Subcutaneous abdominal adipose tissue (tissue), 5 donors: ENCODE measurements around the gene CCDC8.
"Not testable (repeated sequence)": the region's sequence is repeated elsewhere in the genome, so short reads cannot be mapped to it uniquely, and the experiment has no call there.

ENCODE experiments used
- H3K27ac ChIP-seq: one replicate; pipeline ENCODE4 v1.7.0; 2013; ENCODE audit warnings: low read depth, mild to moderate bottlenecking, inconsistent platforms, low read length, moderate library complexity
- H3K27me3 ChIP-seq, 5 donors: one replicate each; pipeline ENCODE4 v1.7.0; 2013; ENCODE audit warnings: low read length in 5 of 5, inconsistent platforms in 1 of 5; ENCODE audit not compliant: control insufficient read depth in 5 of 5, insufficient read depth in 4 of 5
- H3K36me3 ChIP-seq, 5 donors: one replicate each; pipeline ENCODE4 v1.7.0; 2013; ENCODE audit warnings: low read length in 5 of 5; ENCODE audit not compliant: control insufficient read depth in 5 of 5, insufficient read depth in 5 of 5
- H3K4me1 ChIP-seq, 5 donors: one replicate each; pipeline ENCODE4 v1.7.0; 2013; ENCODE audit warnings: low read length in 5 of 5, mild to moderate bottlenecking in 3 of 5, moderate library complexity in 1 of 5; ENCODE audit not compliant: control insufficient read depth in 5 of 5, insufficient read depth in 5 of 5
- H3K4me3 ChIP-seq, 5 donors: one replicate each; pipeline ENCODE4 v1.7.0; 2013; ENCODE audit warnings: low read length in 5 of 5, low read depth in 1 of 5
- H3K9ac ChIP-seq, 5 donors: one replicate each; pipeline ENCODE4 v1.7.0; 2013; ENCODE audit warnings: low read length in 5 of 5, mild to moderate bottlenecking in 4 of 5, moderate library complexity in 3 of 5
- H3K9me3 ChIP-seq, 5 donors: one replicate each; pipeline ENCODE4 v1.7.0; 2013; ENCODE audit warnings: low read length in 5 of 5; ENCODE audit not compliant: control insufficient read depth in 5 of 5
- donor health status: healthy.
- donor health status: healthy.
- donor health status: healthy.
- donor health status: healthy.
- donor health status: healthy.

CCDC8 gene

DNA sequence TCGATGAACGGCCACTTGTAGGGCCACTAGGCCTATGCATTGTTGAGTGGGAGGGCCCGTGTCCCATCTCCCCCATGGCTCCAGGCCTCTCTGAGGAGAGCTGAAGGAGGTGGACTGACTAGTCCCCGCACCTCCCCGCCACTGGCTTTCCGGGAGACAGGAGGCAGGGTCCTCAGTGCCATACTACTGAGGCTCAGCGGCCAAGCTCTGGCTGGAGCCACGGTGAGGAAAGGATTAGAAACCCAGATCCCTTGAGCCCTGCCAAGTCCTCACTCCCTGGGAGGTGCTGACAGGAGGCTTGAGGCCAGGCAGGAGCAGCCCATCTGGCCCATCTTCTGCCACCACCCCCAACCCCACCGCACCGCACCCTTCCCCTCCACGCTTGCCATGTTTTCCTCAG, 29.0 kb downstream of the CCDC8 start:
- no peak overlapping the region for H3K4me3 ChIP-seq
- H3K27me3 ChIP-seq, result no peaks in the 10 kb centered on the region
- peaks cover 8 to 82% (median 65%) of the 10 kb centered on the region in 5 donors for H3K36me3 ChIP-seq
- H3K27ac ChIP-seq, result no peak overlapping the region
- peaks cover 0 to 5% (median 0%) of the 10 kb centered on the region in 5 donors for H3K4me1 ChIP-seq
- H3K9ac ChIP-seq, result no peak overlapping the region
- H3K9me3 ChIP-seq, result no peaks in the 10 kb centered on the region

DNA sequence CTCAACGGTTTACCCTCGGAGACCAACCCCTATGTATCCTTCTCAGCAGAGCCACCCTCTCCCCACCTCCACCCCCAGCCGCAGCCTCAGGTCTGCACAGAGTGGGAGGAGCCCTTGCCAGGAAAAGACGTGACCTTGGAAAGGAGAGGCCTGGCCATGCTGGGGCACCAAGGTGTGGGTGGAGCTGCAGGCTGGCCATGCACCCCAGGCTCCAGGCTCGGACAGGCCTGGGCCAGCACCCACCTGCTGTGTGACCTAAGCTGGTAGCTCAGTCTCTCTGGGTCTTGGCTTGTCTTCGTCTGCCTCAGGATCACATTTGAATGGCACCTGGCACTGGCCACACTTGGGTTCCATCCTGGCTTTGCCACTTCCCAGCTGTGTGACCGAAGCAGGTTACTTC, 29.5 kb downstream of the CCDC8 start:
- no peak overlapping the region for H3K27ac ChIP-seq
- H3K36me3 ChIP-seq, result peaks cover 8 to 80% (median 62%) of the 10 kb centered on the region in 5 donors

DNA sequence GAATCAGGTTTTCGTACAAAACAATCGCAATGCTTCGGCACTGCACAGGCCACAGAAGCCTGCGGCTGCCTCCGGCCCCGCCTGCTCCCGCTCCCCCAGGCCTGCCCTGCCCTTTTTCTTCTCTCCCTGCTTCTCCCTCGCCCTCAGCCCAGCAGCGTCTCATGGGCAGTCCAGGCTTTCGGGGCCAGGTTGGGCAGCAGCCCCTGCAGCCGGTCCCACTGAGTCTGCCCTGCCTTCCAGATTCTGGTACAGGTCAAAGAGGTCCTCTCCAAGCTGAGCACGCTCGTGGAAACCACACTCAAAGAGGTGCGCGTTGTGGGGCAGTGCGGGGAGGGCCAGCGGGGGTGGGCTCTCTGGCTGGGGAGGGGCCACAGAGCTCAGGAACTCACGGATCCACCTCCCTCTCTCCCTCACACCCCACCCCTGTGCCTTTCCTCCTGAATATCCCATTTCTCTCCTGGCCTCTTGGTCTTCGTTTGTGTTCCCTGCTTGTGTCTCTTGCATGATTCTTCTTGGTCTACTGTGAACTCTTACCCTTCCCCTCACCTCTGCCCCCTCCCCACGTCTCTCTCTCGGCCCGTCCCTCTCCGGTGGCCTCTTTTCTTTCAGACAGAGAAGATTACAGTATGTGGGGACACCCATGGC, 30.1 kb downstream of the CCDC8 start:
- H3K4me3 ChIP-seq, result no peak overlapping the region
- H3K27me3 ChIP-seq, result no peaks in the 10 kb centered on the region
- peaks cover 8 to 75% (median 56%) of the 10 kb centered on the region in 5 donors for H3K36me3 ChIP-seq
- no peaks in the 10 kb centered on the region for H3K9me3 ChIP-seq
- peaks cover 0 to 13% (median 3%) of the 10 kb centered on the region in 5 donors for H3K4me1 ChIP-seq
- no peak overlapping the region for H3K27ac ChIP-seq
- H3K9ac ChIP-seq, result no peak overlapping the region

More for the DNA sequence above, 29.5 kb downstream of the CCDC8 start:
- Histone ChIP-seq H3K4me1 (peaks cover 0 to 8% (median 0%) of the 10 kb centered on the region in 5 donors), H3K4me3 (no peak overlapping the region), H3K27me3 (no peaks in the 10 kb centered on the region), H3K9ac (no peak overlapping the region), H3K9me3 (no peaks in the 10 kb centered on the region)

DNA sequence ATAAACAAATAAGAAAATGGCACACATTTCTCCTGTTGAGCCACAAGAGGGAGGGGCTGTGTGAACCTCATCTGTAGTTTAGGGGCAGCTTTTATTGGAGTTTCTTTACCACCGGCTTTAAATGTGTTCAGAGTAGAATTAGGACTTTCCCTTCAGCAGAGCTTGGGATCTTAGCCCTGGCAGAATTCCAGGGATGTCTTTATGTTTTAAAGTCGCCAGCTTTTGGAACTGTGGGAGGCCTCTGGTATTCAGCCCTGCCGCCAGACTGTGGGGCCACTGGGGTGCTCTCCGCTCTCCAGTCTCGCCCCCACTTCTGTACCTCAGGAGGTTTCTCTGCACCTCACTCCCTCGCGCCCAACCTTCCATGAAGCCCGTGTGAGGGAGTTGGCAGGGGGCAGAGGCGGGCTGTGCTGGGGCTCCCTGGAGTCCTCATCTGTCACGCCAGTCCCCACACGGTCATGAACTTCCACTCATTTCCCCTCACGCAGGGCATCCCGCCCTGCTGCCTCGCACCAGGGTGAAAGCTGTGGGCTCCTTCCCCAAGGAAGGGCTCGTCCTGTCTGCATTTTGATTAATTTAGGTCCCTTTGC, 31.5 kb downstream of the CCDC8 start:
- no peak overlapping the region for H3K4me3 ChIP-seq
- no peaks in the 10 kb centered on the region for H3K9me3 ChIP-seq
- no peak overlapping the region for H3K27ac ChIP-seq
- H3K4me1 ChIP-seq, result peaks cover 0 to 21% (median 7%) of the 10 kb centered on the region in 5 donors
- H3K27me3 ChIP-seq, result no peaks in the 10 kb centered on the region
- no peak overlapping the region for H3K9ac ChIP-seq
- H3K36me3 ChIP-seq, result peaks cover 8 to 69% (median 47%) of the 10 kb centered on the region in 5 donors

DNA sequence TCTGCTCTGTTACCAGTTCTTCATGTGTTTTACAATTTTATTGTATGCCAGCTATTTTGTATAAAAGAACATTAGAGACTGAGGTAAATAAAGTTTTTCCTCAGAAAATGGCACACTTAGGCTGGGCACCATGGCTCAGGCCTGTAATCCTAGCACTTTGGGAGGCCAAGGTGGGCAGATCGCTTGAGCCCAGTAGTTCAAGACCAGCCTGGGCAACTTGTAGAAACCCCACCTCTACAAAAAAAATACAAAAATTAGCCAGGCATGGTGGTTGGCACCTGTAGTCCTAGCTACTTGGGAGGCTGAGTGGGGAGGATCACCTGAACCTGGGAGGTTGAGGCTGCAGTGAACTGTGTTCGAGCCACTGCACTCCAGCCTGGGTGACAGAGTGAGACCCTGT, 32.0 kb downstream of the CCDC8 start:
- Histone ChIP-seq H3K27me3 (no peaks in the 10 kb centered on the region), H3K9me3 (no peaks in the 10 kb centered on the region), H3K4me3 (no peak overlapping the region), H3K9ac (no peak overlapping the region), H3K4me1 (peaks cover 0 to 21% (median 8%) of the 10 kb centered on the region in 5 donors), H3K27ac (no peak overlapping the region), H3K36me3 (peaks cover 8 to 69% (median 48%) of the 10 kb centered on the region in 5 donors)

DNA sequence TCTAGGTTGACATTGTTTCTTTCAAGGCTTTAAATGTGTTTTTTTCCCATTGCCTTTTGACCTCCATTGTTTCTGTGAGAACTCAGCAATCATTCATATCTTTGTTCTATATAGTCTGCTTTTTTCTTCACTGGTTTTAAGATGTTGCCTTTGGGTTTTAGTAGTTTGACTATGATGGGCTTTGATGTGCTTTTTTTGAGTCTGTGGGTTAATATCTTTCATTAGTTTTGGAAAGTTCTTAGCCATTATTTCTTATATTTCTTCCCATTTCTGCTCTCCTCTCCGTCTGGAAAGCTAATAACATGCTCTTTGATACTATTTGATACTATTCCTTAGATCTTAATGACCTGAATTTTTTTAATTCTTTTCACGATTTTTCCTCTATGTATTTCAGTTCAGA, 32.7 kb downstream of the CCDC8 start:
- no peak overlapping the region for H3K27ac ChIP-seq
- no peak overlapping the region for H3K9ac ChIP-seq
- peaks cover 0 to 21% (median 8%) of the 10 kb centered on the region in 5 donors for H3K4me1 ChIP-seq
- H3K9me3 ChIP-seq, result no peaks in the 10 kb centered on the region
- H3K36me3 ChIP-seq, result peaks cover 8 to 71% (median 50%) of the 10 kb centered on the region in 5 donors
- H3K4me3 ChIP-seq, result no peak overlapping the region
- no peaks in the 10 kb centered on the region for H3K27me3 ChIP-seq

DNA sequence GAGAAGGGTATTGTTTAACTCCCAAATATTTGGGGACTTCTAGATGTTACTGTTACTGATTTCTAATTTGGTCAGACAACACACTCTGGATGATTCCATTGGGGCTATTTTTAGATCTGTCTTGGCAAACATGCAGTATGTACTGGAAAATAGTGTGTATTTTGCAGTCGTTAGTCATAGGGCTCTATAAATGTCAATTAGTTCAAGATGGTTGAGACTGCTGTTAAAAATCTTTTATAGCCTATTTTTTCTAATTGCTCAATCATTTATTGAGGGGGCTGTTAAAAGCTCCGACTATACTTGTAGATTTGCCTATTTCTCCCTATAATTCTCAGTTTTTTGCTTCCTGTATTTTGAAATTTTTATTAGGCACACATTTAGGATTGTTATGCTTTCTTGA, 35.1 kb downstream of the CCDC8 start:
- peak overlapping the region; percentile 85 for H3K27ac ChIP-seq
- H3K9me3 ChIP-seq, result no peaks in the 10 kb centered on the region
- H3K27me3 ChIP-seq, result no peaks in the 10 kb centered on the region
- peaks cover 8 to 58% (median 33%) of the 10 kb centered on the region in 5 donors for H3K36me3 ChIP-seq
- H3K9ac ChIP-seq, result peak overlapping the region in 1 of 5 donors; percentile 19
- no peak overlapping the region for H3K4me3 ChIP-seq
- H3K4me1 ChIP-seq, result peaks cover 0 to 27% (median 14%) of the 10 kb centered on the region in 5 donors

DNA sequence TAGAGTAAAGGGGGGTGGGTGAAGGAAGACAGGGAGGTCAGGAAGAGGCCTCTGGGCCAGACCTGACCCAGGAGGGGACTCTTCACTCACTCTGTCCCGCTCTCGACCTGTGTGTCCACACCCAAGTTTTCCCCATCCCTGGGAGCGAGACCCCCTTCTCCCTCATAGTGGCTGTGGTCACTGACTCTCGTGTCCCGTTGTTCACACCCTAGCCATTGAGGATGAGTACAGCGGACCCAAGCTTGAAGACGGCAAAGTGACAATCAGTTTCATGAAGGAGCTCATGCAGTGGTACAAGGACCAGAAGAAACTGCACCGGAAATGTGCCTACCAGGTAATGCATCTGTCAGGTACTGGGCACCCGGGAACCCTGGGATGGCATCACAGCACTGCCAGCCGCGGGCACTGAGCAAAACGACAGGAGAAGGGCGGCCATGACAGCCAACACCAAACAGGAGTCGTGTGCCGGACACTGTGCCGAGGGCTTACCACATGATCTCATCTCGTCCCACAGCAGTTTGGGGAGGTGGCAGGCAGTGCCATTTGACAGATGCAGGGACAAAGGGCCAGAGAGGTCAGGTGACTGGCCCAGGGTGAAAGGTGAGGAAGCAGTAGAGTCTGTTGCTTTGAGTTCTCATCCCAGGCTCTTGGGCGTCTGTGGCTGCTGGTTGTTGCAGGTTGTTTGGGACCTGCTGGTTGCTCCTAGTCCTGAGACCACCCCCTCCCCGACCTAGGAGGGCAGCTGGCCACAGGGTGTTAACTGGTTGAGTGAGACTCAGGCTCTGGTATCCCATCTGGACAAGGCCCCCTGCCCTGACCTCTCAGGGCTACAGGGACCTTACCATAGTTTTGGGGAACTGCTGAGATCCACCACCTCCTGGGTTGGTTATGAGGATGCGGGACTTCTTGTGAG, 36.9 kb downstream of the CCDC8 start:
- peaks cover 0 to 45% (median 20%) of the 10 kb centered on the region in 5 donors for H3K36me3 ChIP-seq
- no peaks in the 10 kb centered on the region for H3K27me3 ChIP-seq
- no peak overlapping the region for H3K4me3 ChIP-seq
- H3K9me3 ChIP-seq, result no peaks in the 10 kb centered on the region
- H3K9ac ChIP-seq, result no peak overlapping the region
- peak overlapping the region; percentile 85 for H3K27ac ChIP-seq
- peaks cover 0 to 29% (median 25%) of the 10 kb centered on the region in 5 donors for H3K4me1 ChIP-seq

DNA sequence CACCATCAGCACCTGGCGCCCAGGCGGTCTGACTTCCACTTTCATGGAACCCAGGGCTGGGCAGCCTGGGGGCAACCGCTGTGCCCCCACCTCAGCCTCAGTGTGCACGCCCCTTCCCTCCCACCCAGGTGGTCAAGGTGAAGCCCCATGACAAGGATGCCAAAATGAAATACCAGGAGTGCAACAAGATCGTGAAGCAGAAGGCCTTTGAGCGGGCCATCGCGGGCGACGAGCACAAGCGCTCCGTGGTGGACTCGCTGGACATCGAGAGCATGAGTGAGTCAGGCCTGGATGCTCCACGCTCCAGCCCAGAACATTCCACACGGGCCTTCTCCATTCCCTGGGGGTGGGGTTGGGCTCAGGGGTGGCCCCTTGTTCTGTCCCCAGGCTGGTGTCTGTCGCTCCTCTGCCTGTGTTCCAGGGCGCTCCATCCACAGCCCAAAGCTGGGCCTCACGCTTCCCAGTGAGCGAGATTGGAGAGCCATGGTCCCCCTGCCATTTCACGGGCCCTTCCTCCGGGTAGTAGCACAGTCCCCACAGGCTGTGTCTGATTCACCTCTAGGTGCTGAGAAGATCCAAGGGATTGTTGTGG, 37.8 kb downstream of the CCDC8 start:
- H3K9ac ChIP-seq, result not testable (repeated sequence)
- Histone ChIP-seq H3K4me1 (peaks cover 0 to 31% (median 28%) of the 10 kb centered on the region in 5 donors), H3K36me3 (peaks cover 0 to 38% (median 19%) of the 10 kb centered on the region in 5 donors)

More for the DNA sequence above, 37.8 kb downstream of the CCDC8 start:
- not testable (repeated sequence) for H3K27me3 ChIP-seq, H3K4me3 ChIP-seq, H3K9me3 ChIP-seq, H3K27ac ChIP-seq
